Stimulated activated CD8-positive, alpha-beta memory T cell treated with anti-CD3 and anti-CD28 coated beads, Interleukin-15, amount 100 ng/mL, for 1 hour (primary cell): ENCODE results near the gene AURKAIP1.
"Not testable (repeated sequence)": the region's sequence is repeated elsewhere in the genome, so short reads cannot be mapped to it uniquely, and the experiment has no call there.

Experiments used
- DNase-seq: peaks from one replicate; pipeline ENCODE4 v3.0.0-alpha.2; 2020; ENCODE audit warnings: low read depth

AURKAIP1 gene

GRCh38 chr1:1385931-1386330 is 10.9 kb upstream of the AURKAIP1 start:
- DNase-seq = no peak

DNA sequence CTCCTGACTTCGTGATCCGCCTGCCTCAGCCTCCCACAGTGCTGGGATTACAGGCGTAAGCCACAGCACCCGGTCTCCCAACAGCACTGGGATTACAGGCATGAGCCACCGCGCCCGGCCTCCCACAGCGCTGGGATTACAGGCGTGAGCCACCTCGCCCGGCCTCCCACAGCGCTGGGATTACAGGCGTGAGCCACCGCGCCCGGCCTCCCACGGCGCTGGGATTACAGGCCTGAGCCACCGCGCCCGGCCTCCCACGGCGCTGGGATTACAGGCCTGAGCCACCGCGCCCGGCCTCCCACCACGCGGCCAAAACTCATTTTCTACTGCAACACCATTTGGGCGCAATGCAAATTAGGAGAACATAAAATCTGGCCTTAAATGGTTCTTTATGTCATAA is 10.3 kb upstream of the AURKAIP1 start:
- not testable (repeated sequence) for DNase-seq

- no peak for DNase-seq
Observed at GRCh38 chr1:1381294-1381693, 6.3 kb upstream of the AURKAIP1 start.

DNA sequence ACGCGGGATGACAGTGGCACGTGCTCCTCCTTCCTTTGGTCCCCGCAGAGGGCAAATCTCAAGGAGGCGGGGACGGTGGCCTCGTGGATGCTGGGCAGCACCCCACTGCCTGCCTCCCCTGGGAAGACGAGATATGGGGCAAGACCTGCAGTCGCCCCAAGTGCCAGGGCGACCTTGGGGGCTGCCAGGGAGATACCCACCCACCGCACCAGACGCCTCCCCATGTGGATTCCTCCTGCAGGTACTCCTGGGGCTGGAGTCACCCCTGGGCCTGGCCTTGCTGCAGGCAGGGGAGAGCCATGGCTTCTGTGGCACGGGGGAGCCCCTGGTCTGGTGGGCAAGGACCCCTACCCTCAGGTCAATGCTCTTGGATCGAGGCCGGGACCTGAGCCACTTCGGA is 5.9 kb upstream of the AURKAIP1 start:
- no peak for DNase-seq

GRCh38 chr1:1377540-1378205 is 2.7 kb upstream of the AURKAIP1 start:
- DNase-seq = no peak

DNA sequence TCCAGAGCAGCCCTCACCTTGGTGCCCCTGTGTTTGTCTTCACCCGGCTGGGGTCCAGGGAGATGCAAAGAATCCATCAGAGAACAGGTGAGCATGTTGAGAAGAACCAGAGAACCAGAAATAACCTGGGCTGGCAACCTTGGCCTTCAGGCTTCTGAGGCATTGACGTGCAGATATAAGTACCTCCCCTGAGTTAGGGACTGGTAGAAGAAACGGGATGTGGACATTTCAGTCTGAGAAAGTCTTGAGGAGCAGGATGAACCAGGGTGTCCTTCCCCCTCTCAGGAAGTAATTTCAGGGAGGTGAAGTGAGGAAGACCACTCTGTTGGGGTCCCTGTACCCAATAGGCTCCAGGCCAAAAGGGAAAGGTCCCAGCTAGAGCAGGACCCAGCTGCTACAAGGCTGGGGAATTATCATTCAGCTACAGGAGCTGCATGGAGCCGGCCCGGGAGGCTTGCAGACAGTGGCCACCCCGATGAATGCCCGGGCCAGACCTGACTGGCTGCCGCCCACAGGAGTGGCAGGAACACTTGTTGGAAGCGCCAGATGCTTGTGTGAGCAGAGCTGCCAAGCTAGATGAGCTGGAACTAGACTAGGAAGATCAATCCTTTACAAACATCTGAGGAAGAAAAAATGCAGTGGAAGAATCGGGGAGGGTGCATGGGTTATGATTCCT is 1.7 kb upstream of the AURKAIP1 start:
- no peak for DNase-seq

GRCh38 chr1:1374589-1374928 is 448 bp downstream of the AURKAIP1 start:
- DNase-seq = no peak

GRCh38 chr1:1373815-1374588 is 1.0 kb downstream of the AURKAIP1 start:
- DNase-seq = no peak

GRCh38 chr1:1373051-1373814 is 1.8 kb downstream of the AURKAIP1 start:
- no peak for DNase-seq

DNA sequence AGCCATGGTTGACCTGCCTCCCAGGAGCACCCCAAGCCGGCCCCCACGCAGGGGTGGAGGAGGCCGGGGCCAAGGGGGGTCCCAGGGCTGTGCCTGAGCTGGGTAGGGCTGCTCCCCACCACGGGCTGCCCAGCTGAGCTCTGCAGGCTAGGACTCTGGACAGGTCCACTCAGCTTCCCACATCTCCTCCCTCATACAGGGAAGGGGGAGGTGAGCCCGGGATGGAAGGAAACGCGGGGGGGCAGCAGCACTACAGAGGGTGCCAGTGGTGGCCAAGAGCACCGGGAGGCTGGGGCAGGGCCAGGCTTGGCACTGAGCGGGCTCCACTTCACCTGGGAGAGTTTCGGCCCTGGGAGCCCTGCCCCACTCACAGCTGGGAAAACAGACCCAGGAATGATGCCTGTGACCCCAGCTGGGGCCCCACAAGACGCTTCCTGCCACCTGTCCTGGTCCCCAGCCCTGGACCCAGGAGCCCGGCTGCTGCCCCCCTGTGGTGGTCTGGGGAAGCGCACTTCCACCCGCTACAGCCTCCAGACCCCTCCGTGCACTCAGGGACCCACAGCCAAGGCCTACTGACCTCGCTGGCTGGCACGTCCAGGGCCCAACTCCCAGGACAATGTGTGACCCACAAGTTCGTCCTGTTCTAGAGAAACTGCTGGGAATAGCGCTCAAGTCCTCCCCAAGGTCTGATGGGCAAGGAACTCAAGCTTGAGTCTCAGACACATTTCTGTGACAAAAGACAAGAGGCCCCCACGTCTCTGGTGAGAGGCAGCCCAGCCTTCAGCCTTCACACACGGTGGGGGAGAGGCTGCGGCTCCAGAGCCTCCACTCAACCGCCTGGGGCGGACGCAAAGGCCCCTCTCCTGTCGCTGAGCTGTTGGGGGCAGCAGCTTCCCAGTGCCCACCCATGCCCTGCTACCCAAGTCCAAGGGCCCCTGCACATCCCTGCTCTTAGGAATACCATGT is 3.0 kb downstream of the AURKAIP1 start:
- peak; percentile 67 for DNase-seq

GRCh38 chr1:1371364-1371745 is 3.7 kb downstream of the AURKAIP1 start:
- DNase-seq = no peak

GRCh38 chr1:1370771-1371300 is 4.2 kb downstream of the AURKAIP1 start:
- DNase-seq = no peak

DNA sequence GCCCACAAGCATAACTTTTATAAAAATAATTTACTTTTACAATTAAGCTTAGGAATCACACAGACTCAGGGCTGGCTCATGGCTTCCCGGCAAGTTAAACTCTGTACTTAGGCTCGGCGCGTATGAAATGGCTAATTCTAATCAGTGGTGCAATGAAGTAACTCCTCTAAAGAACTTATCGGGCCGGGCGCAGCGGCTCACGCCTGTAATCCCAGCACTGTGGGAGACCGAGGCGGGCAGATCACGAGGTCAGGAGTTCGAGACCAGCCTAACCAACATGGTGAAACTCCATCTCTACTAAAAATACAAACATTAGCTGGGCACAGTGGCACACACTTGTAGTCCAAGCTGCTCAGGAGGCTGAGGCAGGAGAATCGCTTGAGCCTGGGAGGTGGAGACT is 4.9 kb downstream of the AURKAIP1 start:
- DNase-seq = not testable (repeated sequence)

- DNase-seq = no peak
Observed at GRCh38 chr1:1367315-1367714, 7.7 kb downstream of the AURKAIP1 start.

- no peak for DNase-seq
Observed at GRCh38 chr1:1366699-1367066, 8.3 kb downstream of the AURKAIP1 start.

DNA sequence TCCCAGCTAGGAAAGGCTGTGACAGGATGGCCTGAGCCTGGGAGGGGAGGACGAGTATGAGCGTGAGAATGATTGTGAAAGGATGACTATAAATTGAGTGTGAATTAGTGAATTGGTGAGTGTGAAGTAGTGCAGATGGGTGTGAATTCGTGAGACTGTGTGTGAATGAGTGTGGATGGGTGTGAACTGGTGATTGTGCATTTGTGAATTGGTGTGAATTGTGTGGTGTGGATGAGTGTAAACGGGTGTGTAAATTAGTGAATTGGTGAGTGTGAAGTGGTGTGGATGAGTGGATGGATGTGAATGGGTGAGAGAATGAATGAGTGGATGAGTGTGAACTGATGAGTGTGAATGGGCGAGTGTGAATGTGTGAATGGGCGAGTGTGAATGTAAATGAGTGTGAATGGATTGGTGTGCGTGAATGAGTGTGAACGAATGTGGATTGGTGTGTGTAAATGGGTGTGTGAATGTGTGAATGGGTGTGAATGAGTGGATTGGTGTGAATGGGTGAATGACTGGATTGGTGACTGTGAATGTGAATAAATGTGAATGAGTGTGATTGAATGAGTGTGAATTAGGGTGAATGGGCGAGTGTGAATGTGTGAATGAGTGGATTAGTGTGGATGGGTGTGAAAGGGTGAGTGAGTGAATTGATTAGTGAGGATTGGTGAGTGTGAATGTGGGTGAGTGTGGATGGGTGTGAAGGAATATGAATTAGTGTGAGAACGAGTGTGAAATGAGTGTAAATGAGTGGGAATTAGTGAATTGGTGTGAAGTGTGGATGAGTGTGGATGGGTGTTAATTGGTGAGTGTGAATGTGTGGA is 8.9 kb downstream of the AURKAIP1 start:
- no peak for DNase-seq

- DNase-seq = no peak
Observed at GRCh38 chr1:1364266-1364665, 10.7 kb downstream of the AURKAIP1 start.

- no peak for DNase-seq
Observed at GRCh38 chr1:1361982-1362423, 13.0 kb downstream of the AURKAIP1 start.

GRCh38 chr1:1361233-1361981 is 13.6 kb downstream of the AURKAIP1 start:
- no peak for DNase-seq
